SIG-M5 treated with dmso at 0.1 percent for 504 hours (cell line): ENCODE measurements around the gene LLGL2.
A peak's percentile ranks its signal among the peaks of the same experiment; 100 is the strongest.
"Not testable (repeated sequence)": the region's sequence is repeated elsewhere in the genome, so short reads cannot be mapped to it uniquely, and the experiment has no call there.

Experiments
- DNase-seq: peaks from one replicate; lab custom pipeline; 2025; ENCODE audit not compliant: unreplicated experiment; lab: John Stamatoyannopoulos, UW

The LLGL2 gene

GRCh38 chr17:75566416-75566815 is 40.9 kb downstream of the LLGL2 start:
- no peak for DNase-seq

- DNase-seq: peak; percentile 30
Measured at GRCh38 chr17:75566834-75567233, 41.3 kb downstream of the LLGL2 start.

DNA sequence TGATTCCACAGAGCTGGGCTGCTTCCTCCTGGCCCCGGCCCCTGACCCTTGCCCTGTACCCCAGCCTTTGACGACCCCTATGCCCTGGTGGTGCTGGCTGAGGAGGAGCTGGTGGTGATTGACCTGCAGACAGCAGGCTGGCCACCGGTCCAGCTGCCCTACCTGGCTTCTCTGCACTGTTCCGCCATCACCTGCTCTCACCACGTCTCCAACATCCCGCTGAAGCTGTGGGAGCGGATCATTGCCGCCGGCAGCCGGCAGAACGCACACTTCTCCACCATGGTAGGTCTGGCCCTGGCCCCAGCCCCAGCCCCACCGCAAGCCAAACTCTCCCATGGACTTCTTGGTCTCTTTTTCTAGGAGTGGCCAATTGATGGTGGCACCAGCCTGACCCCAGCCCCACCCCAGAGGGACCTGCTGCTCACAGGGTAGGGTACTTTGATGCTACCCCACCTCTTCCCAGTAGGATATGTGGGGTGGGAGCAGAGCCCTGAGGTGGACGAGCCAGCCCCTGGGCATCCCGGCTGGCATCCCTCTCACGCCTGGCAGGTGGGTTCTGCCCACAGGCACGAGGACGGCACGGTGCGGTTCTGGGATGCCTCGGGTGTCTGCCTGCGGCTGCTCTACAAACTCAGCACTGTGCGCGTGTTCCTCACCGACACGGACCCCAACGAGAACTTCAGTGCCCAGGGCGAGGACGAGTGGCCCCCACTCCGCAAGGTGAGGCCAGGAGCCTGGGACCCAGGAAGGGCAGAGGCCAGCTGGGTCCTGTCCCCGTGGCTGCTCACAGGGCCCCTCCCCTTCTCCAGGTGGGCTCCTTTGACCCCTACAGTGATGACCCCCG is 43.1 kb downstream of the LLGL2 start:
- DNase-seq: no peak

DNA sequence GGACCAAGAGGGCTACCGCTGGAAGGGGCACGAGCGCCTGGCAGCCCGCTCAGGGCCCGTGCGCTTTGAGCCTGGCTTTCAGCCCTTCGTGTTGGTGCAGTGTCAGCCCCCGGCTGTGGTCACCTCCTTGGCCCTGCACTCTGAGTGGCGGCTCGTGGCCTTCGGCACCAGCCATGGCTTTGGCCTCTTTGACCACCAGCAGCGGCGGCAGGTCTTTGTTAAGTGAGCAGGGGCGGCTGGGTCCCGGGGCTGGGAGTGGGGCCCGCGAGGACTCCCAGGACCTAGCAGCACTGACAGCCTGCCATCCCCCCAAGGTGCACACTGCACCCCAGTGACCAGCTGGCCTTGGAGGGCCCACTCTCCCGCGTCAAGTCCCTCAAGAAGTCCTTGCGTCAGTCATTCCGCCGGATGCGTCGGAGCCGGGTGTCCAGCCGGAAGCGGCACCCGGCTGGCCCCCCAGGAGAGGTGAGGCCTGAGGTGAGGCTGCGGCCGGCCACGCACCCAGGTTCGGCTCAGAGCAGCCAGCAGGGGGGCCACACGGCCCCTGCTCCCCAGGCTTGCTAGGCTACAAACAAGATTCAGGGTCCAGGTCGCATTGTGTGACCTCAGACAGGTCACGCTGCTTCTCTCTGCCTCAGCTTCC is 44.7 kb downstream of the LLGL2 start:
- DNase-seq: no peak

DNA sequence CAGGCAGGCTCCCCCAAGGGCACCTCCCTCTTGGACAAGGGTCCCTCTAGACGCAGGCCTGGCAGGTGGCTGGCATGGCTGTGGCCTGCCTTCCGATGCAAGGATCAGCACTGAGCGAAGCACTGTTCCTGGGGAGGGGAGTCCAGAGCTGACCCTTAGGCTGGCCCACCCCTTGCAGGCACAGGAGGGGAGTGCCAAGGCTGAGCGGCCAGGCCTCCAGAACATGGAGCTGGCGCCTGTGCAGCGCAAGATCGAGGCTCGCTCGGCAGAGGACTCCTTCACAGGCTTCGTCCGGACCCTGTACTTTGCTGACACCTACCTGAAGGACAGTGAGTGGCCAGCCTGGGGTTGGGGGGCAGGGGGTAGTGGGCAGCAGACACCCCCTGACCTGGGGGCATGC is 45.3 kb downstream of the LLGL2 start:
- DNase-seq: no peak

DNA sequence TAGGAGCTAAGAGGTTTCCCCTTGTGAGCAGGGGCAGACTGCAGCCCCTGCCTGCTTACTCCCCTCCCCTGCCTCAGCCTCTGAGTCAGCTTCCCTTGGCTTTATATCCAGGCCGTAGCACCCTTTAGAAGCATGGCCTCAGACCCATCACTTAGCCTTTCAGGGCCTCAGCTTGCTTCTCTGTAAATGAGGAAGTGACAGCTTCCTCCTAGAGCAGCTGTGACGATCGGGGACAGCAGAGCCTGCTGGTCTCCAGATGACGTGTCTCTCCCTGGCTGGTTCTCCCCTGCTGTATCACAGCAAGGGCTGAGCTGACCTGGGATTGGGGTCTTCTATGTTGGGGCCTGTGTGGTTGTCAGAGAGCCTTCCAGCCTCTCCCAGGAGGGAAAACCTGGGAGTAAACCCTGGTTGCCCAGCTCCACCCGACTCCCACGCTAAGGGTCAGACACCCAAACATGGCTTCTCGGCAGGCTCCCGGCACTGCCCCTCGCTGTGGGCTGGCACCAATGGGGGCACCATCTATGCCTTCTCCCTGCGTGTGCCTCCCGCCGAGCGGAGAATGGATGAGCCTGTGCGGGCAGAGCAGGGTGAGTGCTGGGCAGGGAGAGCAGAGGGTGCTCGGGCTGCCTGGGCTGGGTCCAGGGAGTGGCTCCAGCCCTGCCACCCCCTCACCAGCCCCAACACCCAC is 45.8 kb downstream of the LLGL2 start:
- peak; percentile 98 for DNase-seq

DNA sequence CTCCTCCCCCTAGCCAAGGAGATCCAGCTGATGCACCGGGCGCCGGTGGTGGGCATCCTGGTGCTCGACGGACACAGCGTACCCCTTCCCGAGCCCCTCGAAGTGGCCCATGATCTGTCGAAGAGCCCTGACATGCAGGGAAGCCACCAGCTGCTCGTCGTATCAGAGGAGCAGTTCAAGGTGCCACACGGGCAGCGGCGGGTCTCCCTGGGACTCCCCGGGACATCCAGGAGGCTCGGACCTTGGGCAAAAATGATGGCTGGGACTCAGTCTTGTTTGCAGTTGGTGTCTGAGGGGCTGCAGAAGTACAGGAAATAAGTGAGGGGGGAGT is 46.4 kb downstream of the LLGL2 start:
- no peak for DNase-seq

DNA sequence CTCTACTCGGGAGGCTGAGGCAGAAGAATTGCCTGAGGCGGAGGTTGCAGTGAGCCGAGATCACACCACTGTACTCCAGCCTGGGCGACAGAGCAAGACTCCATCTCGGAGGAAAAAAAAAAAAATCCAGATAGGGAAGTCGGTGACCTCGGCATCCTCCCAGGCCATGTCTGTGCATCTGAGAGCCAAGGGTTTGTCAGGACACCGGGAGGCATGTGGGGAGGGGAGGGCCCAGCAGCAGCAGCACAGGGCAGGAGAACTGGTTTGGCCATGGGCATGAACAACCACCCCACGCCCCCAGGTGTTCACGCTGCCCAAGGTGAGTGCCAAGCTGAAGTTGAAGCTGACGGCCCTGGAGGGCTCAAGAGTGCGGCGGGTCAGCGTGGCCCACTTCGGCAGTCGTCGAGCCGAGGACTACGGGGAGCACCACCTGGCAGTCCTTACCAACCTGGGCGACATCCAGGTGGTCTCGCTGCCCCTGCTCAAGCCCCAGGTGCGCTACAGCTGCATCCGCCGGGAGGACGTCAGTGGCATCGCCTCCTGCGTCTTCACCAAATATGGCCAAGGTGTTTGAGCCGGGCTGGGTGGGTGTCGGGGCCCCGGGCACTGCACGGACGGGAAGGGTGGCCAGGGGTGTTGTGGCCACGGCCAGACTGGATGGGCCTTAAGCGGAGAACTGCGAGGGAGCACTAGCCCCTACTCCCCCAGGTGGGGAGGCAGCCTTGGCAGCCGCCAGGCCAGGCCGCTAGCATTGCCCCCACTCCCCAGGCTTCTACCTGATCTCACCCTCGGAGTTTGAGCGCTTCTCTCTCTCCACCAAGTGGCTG is 47.4 kb downstream of the LLGL2 start:
- no peak for DNase-seq

DNA sequence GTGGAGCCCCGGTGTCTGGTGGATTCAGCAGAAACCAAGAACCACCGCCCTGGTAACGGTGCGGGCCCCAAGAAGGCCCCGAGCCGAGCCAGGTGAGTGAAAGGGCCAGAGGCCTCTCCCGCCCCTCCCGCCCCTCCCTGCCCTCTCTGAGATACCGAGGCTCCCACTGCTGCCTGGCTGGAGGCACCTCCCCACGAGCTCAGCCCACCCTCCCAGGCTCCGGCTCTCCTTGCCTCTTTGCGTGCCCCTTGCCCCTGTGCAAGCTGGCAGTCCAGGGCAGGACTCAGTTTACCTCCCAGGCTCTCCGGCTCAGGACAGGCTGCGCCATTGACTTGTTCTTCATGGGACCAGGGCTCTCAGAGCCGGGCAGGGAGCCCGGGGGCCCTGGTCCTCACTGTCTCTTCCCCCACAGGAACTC is 48.1 kb downstream of the LLGL2 start:
- no peak for DNase-seq

GRCh38 chr17:75573994-75574393 is 48.5 kb downstream of the LLGL2 start:
- DNase-seq: no peak

DNA sequence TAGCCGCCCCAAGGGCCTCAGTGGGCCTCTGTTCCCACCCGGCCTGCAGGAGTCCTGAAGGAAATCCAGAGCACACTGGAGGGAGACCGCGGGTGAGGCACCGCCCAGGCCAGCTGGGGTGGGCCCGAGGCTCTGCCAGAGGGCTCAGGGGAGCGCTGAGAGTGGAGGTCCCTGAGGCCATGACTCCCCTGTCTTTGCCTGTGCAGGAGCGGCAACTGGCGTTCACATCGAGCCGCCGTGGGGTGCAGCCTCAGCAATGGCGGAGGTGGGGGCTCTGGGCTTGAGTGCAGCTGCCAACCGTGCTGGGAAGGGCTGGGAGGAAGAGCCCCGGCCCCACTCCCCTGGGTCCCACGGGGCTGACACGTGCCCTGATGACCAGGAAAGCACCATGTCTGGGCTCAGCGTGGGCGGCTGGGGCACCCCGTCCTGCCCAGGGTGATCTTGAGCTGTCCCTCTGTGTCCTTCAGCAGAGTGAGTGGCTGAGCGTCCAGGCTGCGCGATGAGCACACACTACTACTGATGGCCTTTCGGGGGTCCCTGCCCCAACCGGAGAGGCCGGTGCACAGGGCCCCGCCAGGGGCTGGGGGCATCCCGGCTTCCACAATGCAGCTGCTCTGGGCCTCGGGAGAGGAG is 49.0 kb downstream of the LLGL2 start:
- DNase-seq: no peak

- no peak for DNase-seq
Measured at GRCh38 chr17:75575197-75575596, 49.7 kb downstream of the LLGL2 start.

- DNase-seq: no peak
Measured at GRCh38 chr17:75575728-75576127, 50.2 kb downstream of the LLGL2 start.

- no peak for DNase-seq
Measured at GRCh38 chr17:75576661-75577060, 51.2 kb downstream of the LLGL2 start.

- DNase-seq: not testable (repeated sequence)
Measured at GRCh38 chr17:75581121-75581725, 55.7 kb downstream of the LLGL2 start.

- DNase-seq: not testable (repeated sequence)
Measured at GRCh38 chr17:75583197-75583596, 57.7 kb downstream of the LLGL2 start.

- DNase-seq: no peak
Measured at GRCh38 chr17:75584849-75585175, 59.3 kb downstream of the LLGL2 start.

DNA sequence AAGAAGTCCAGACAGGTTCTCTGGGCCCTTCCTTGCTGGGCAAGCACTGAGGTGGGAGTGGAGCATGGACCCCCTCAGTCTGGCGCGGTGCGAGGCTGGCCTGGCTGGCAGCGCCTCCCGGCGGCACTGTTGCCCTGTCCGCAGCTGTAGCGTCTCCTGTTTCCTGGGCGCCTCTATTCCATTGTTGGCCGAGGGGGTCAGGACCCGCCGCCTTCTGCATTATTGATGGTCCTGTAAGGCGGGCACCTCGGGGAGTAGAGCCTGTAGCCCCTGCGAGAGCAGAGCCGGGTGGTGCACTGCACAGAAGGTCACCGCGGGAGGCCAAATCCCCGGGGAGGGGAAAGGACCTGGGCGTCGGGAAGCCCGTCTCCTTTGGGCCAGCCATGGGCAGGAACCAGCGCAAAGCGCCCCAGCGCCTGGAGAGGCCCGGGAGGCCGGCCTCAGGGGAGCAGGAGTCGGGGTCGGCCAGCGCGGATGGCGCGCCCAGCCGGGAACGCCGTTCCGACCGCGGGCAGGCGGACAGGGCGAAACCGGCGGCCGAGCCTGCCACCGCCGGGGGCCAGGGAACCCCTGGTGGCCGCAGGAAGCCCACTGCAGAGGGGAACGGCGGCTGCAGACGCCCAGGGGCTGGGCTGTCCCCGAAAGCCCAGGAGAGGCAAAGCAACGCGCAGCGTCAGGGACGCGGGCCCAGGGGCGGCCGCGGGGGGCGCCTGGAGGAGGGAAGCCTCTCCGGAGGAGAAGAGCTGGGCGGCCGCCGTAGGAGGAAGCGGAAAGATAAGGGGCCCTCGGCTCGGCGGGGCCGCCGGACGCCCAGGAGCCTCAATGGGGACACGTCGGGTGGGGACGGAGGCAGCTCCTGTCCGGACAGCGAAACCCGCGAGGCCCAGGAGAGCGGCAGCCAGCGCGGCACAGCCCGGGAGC is 62.4 kb downstream of the LLGL2 start, which contains the start of gene MYO15B:
TSS of gene MYO15B (plus strand) at position 126 of the 921 bp plus-strand sequence. CDS start at position 384, 258 bp downstream.
- DNase-seq: peak; percentile 71

DNA sequence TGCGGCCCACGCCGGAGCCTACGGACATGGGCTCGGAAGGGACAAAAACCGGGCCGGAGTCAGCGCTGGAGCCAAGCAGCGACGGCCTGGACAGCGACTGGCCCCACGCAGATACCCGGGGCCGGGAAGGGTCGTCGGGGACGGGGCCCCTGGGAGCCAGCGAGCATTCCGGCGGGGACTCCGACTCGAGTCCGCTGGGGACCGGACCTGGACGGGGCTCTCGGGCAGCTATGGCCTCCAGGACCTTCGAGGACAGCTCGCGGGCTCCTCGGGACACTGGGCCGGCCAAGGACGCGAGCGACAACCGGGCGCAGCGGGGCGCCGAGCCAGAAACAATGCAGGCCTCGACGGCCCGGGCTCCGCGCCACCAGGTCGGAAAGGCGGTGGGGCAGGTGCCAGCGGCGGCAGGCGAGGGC is 63.1 kb downstream of the LLGL2 start:
- no peak for DNase-seq
